Cardiac muscle cell (in vitro differentiated cells and primary cell): ENCODE results near the gene TMX1. TPM values are rescaled to one million over a fixed set of nuclear protein-coding genes. Genes with fewer than 3 reads are reported as not detected.
A peak's percentile ranks its signal among the peaks of the same experiment; 100 is the strongest.

Experiments
- DNase-seq, 2 donors: peaks; one replicate each; pipeline versions ENCODE4 v3.0.0 to v3.0.0-alpha.2; 2010 to 2017; ENCODE audit warnings: low read depth in 1 of 2, low spot score in 1 of 2
- H3K27ac ChIP-seq: fragments of 200-600 bp; sonication (generic); 2 replicates; pipeline ENCODE4 v1.5.1; 2016
- H3K27me3 ChIP-seq: fragments of 200-600 bp; sonication (generic); 2 replicates; pipeline ENCODE4 v1.6.0; 2016; ENCODE audit warnings: control low read depth
- H3K36me3 ChIP-seq: fragments of 200-600 bp; sonication (generic); 2 replicates; pipeline ENCODE4 v1.5.1; 2016; ENCODE audit warnings: control low read depth
- H3K4me1 ChIP-seq: fragments of 200-600 bp; sonication (generic); 2 replicates; pipeline ENCODE4 v1.8.1; 2017; ENCODE audit warnings: low read depth, mild to moderate bottlenecking, mixed run types
- H3K4me3 ChIP-seq: fragments of 200-600 bp; sonication (generic); 2 replicates; pipeline ENCODE4 v1.5.1; 2016; ENCODE audit warnings: mild to moderate bottlenecking
- H3K9me3 ChIP-seq: fragments of 200-600 bp; sonication (generic); 2 replicates; pipeline ENCODE4 v1.5.1; 2017; ENCODE audit warnings: low read depth, mild to moderate bottlenecking, control low read depth
- polyA plus RNA-seq: library from polyadenylated mRNA; unstranded; fragments of >200 nt; fragmentation: Nextera tagmentation; extraction: Ambion mirVana; gene quantifications from 2 replicates; pipeline ENCODE4 v1.2.1, GENCODE V29; 2016
- total RNA-seq: library from RNA; depleted of rRNA; stranded (reverse); fragments of >200 nt; gene quantifications from 2 replicates; pipeline ENCODE4 v1.2.3, GENCODE V29; 2016
- TF ChIP-seq, protein P1 (sequence below): IDR thresholded peaks from 2 replicates; pipeline ENCODE4 v1.5.1; 2012; ENCODE audit warnings: low read depth, mild to moderate bottlenecking, low read length

Gene TMX1
- total and polyA plus RNA-seq, 2 experiments from 2014 or later = 11.9 to 25.3 TPM

DNA sequence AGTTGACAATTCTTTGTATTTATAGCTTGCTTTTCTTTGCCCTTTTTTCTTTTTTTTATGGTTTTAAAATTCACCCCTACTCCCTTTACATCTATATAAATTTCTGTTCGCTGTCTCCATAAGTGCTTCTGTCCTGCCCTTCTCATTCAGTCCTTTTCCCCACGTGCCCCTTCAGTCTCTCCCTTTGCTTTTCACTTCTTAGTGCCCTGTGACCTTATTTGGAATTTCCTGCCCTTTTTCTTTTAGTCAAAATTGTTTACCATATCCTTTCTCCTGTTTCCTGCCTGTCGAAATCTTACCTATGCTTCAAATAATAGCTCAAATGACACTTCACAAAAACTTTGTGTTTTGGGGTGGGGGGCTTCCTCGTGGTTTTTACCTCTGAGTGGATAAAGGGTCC lies 6.0 kb downstream of the TMX1 start:
- H3K36me3 ChIP-seq = peaks cover 32% of the 10 kb centered on the region

DNA sequence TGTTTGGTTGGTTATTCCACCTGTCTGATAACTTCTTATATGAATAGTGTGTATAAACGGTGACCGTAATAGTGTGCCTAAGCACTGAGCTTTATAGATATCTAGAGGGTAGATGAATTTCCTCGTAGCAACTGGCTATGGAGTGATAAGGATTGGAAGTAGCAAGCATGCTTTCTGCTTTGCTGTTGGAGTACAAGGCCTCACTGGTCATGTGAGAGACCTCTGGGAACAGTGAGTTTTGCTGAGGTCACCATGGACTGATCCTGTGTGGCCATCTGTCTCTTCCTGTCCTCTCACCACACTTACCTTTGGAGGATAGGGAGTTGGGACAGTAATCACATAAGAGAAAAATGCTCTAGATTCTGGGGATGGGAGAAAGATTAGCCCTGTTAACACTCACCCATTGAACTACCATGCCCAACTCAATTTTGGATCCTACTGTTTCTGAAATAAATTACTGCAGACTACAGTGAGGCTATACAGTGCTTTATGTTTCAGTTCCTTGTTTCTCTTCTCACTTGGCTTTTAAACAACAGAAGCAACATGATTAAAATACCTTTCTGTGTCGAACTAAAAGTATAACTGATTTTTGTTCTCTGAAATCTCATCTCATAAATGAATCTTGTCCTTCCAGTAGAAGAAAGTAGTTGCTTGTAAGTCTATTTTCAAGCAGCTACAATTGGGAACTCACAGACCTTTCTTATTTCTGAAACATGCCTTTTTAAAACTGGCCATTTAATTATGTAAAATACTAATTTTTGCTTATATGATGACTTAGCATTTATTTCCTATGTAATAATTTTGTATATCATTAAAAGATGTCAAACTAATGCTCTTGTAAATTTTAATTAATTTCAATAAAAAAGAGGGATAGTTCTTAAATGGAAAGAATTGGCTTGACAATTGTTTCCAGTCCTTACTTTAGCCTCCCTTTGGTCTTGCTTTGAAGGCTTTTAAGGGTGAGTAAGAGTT lies 8.3 kb downstream of the TMX1 start:
- peak overlapping the region; percentile 21 for H3K27ac ChIP-seq
- no peak overlapping the region for H3K4me3 ChIP-seq
- no peaks in the 10 kb centered on the region for H3K9me3 ChIP-seq
- H3K36me3 ChIP-seq = peaks cover 45% of the 10 kb centered on the region
- no peaks in the 10 kb centered on the region for H3K27me3 ChIP-seq
- DNase-seq = no peak
- H3K4me1 ChIP-seq = no peaks in the 10 kb centered on the region
- TF ChIP-seq, protein P1, sequence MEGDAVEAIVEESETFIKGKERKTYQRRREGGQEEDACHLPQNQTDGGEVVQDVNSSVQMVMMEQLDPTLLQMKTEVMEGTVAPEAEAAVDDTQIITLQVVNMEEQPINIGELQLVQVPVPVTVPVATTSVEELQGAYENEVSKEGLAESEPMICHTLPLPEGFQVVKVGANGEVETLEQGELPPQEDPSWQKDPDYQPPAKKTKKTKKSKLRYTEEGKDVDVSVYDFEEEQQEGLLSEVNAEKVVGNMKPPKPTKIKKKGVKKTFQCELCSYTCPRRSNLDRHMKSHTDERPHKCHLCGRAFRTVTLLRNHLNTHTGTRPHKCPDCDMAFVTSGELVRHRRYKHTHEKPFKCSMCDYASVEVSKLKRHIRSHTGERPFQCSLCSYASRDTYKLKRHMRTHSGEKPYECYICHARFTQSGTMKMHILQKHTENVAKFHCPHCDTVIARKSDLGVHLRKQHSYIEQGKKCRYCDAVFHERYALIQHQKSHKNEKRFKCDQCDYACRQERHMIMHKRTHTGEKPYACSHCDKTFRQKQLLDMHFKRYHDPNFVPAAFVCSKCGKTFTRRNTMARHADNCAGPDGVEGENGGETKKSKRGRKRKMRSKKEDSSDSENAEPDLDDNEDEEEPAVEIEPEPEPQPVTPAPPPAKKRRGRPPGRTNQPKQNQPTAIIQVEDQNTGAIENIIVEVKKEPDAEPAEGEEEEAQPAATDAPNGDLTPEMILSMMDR = no peak

More for the DNA sequence above, 6.0 kb downstream of the TMX1 start:
- Histone ChIP-seq H3K9me3 (no peaks in the 10 kb centered on the region), H3K4me3 (no peak overlapping the region), H3K27ac (no peak overlapping the region), H3K4me1 (peaks cover 3% of the 10 kb centered on the region), H3K27me3 (no peaks in the 10 kb centered on the region)
- TF ChIP-seq, protein P1 = no peak
- no peak for DNase-seq

DNA sequence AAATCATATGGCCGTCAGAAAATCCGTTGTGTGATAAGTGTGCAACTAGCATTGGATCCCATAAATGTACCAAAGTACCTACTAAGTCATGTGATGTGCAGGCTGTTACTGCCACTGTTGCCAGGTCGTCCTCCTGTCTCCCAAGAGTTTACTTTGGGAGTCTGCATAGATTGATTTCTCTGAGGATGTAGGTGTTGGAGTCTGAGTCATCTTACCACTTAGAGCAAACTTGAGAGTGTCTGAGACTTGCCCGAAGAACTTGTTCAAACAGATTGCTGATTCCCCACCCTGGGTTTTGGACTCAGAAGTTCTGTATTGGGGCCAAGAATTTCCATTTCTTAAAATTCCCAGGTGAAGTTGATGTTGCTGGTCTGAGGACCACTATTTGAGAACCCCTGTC lies 11.4 kb downstream of the TMX1 start:
- Histone ChIP-seq H3K36me3 (peaks cover 57% of the 10 kb centered on the region), H3K27ac (no peak overlapping the region), H3K9me3 (no peaks in the 10 kb centered on the region), H3K4me1 (no peaks in the 10 kb centered on the region), H3K4me3 (no peak overlapping the region), H3K27me3 (no peaks in the 10 kb centered on the region)
- TF ChIP-seq, protein P1 = no peak
- no peak for DNase-seq

DNA sequence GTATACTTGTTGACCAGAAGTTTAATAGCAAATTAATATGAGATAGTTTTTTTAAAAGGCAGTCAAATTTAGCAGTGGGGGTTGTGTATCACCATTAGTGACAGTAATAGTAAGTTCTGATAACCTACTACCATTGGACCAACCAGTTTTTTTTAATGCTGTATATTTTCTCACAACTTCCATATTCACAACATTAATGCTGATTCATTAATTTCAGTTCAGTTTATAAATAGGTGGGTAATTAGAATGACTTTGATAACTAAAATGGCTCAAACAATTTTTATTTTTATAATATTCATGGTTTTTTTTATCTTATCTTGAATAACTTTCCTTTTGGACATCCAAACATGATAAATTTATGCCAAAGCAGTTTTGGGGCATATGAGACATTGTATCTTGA lies 13.8 kb downstream of the TMX1 start:
- no peak overlapping the region for H3K27ac ChIP-seq
- no peaks in the 10 kb centered on the region for H3K9me3 ChIP-seq
- TF ChIP-seq, protein P1 = no peak
- DNase-seq = no peak
- no peaks in the 10 kb centered on the region for H3K27me3 ChIP-seq
- no peak overlapping the region for H3K4me3 ChIP-seq
- H3K4me1 ChIP-seq = no peaks in the 10 kb centered on the region
- H3K36me3 ChIP-seq = peaks cover 46% of the 10 kb centered on the region

DNA sequence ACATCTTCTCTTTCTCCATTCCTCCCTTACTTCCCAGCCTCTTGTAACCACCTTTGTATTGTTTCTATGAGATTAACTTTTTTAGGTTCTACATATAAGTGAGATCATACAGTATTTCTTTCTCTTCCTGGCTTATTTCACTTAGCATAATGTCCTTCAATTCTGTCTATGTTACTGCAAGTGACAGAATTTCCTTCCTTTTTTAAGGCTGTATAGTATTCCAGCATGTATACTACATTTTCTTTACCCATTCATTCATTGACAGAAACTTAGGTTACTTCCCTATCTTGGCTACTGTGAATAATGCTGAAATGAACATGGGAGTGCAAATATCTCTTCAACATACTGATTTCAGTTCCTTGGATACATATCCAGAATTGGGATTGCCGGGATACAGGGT lies 18.2 kb downstream of the TMX1 start:
- no peaks in the 10 kb centered on the region for H3K27me3 ChIP-seq
- TF ChIP-seq, protein P1 = no peak
- no peak for DNase-seq
- peaks cover 17% of the 10 kb centered on the region for H3K36me3 ChIP-seq
- H3K27ac ChIP-seq = no peak overlapping the region
- no peaks in the 10 kb centered on the region for H3K4me1 ChIP-seq
- H3K4me3 ChIP-seq = no peak overlapping the region
- no peaks in the 10 kb centered on the region for H3K9me3 ChIP-seq
